PFSK-1 (cell line): ENCODE measurements around the gene PSMG2.

Experiments
- FOXP2 ChIP-seq: optimal IDR thresholded peaks from 2 replicates; pipeline ENCODE3; 2011; ENCODE audit warnings: borderline replicate concordance, control low read depth, inconsistent platforms; ENCODE audit not compliant: insufficient read depth; ENCODE audit errors: extremely low read length, extremely low read depth
- POLR2AphosphoS5 ChIP-seq: IDR thresholded peaks from 2 replicates; pipeline ENCODE4 v1.6.1; 2012; ENCODE audit warnings: low read depth, mild to moderate bottlenecking, control low read depth, low read length, moderate library complexity
- SIN3A ChIP-seq: IDR thresholded peaks from 2 replicates; pipeline ENCODE4 v1.6.1; 2012; ENCODE audit warnings: mild to moderate bottlenecking, low read length, moderate library complexity, borderline replicate concordance; ENCODE audit not compliant: insufficient read depth
- TAF1 ChIP-seq: IDR thresholded peaks from 2 replicates; pipeline ENCODE4 v1.6.1; 2012; ENCODE audit warnings: low read length, control low read depth, borderline replicate concordance; ENCODE audit not compliant: insufficient read depth
- TF ChIP-seq, protein P1 (sequence below), 2 experiments: IDR thresholded peaks; 2 replicates each; pipeline versions ENCODE4 v1.6.1 to v1.8.0; 2011 to 2012; ENCODE audit warnings: low read depth in 2 of 2, low read length in 2 of 2, control low read depth in 1 of 2, inconsistent platforms in 1 of 2, mild to moderate bottlenecking in 1 of 2, moderate library complexity in 1 of 2; ENCODE audit not compliant: insufficient read depth in 1 of 2

PSMG2 gene

DNA sequence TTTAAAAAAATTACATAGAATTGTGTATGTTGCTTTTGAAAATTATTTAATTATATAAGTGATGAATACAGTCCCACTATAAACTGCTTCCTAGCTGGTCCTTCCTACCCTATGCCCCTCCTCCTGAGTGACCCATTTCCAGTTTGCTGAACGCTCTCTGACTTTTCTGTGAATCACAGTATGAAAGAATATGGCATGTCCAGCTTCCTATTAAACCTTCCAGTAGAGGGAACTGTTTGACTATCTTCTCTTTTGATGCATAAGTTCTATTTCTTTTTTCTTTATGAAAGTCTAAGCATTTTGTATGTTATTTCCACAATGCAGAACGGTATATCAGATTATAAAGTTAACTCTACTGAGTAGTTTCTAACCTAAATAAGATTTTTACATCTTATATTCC lies 41.3 kb downstream of the PSMG2 start:
- TF ChIP-seq TAF1 (no peak), FOXP2 (no peak), POLR2AphosphoS5 (no peak), SIN3A (no peak)
- TF ChIP-seq, protein P1, sequence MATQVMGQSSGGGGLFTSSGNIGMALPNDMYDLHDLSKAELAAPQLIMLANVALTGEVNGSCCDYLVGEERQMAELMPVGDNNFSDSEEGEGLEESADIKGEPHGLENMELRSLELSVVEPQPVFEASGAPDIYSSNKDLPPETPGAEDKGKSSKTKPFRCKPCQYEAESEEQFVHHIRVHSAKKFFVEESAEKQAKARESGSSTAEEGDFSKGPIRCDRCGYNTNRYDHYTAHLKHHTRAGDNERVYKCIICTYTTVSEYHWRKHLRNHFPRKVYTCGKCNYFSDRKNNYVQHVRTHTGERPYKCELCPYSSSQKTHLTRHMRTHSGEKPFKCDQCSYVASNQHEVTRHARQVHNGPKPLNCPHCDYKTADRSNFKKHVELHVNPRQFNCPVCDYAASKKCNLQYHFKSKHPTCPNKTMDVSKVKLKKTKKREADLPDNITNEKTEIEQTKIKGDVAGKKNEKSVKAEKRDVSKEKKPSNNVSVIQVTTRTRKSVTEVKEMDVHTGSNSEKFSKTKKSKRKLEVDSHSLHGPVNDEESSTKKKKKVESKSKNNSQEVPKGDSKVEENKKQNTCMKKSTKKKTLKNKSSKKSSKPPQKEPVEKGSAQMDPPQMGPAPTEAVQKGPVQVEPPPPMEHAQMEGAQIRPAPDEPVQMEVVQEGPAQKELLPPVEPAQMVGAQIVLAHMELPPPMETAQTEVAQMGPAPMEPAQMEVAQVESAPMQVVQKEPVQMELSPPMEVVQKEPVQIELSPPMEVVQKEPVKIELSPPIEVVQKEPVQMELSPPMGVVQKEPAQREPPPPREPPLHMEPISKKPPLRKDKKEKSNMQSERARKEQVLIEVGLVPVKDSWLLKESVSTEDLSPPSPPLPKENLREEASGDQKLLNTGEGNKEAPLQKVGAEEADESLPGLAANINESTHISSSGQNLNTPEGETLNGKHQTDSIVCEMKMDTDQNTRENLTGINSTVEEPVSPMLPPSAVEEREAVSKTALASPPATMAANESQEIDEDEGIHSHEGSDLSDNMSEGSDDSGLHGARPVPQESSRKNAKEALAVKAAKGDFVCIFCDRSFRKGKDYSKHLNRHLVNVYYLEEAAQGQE (IDR thresholded peaks at IDR 0.05; ENCODE audit: insufficient read depth in 1 of 2, low read depth in 2 of 2, low read length in 2 of 2), result no peak

GRCh38 chr18:12745095-12745795 lies 42.4 kb downstream of the PSMG2 start:
- no peak for TF ChIP-seq TAF1
- no peak for TF ChIP-seq POLR2AphosphoS5
- TF ChIP-seq FOXP2, result no peak
- TF ChIP-seq, protein P1 (IDR thresholded peaks at IDR 0.05; ENCODE audit: insufficient read depth in 1 of 2, low read depth in 2 of 2, low read length in 2 of 2), result no peak
- TF ChIP-seq SIN3A, result no peak

DNA sequence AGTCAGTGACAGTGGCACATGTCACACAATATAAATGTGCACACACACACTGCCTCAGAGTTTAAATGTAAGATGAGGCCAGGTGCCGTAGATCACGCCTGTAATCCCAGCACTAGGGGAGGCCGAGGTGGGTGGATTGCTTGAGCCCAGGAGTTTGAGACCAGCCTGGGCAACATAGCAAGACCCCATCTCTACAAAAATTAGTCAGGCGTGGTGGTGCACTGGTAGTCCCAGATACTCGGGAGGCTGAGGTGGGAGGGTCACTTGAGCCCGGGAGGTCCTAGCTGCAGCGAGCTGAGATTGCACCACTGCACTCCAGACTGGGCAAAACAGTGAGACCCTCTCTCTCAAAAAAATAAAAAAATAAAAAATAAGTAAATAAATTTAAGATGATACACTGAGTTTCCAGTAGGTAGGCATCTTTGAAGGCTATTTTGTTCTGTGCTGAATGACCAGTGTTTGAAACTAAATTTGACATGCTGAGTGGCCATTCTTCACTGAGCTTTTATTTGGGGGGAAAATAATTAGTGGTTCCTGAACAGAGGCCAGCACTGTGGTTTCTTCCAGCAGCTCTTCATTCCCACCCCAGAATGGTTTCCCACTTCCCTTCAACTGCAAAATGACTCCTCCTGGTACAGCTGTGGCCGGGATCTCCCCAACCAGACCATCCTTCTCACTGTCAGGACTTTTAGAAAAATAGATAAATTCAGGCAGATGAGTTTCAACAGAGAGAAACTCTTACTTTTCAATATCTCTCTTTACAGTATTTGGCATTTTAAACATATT lies 44.9 kb downstream of the PSMG2 start:
- TF ChIP-seq SIN3A (no peak), TAF1 (no peak), POLR2AphosphoS5 (no peak), FOXP2 (no peak)
- TF ChIP-seq, protein P1 (IDR thresholded peaks at IDR 0.05; ENCODE audit: insufficient read depth in 1 of 2, low read depth in 2 of 2, low read length in 2 of 2), result no peak

DNA sequence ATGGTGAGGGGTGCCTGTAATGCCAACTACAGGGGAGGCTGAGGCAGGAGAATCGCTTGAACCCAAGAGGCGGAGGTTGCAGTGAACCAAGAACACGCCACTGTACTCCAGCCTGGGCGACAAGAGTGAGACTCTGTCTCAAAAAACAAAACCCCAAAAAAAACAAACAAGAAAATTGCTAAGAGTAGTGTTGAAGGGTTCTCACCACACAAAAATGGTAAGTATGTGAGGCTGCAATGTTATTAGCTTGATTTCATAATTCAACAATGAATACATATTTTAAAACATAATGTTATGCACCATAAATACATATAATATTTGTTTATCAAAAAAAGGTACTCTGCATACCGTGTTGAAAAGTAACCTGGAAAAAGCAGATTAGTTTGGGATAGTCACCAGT lies 45.8 kb downstream of the PSMG2 start:
- TF ChIP-seq, protein P1 (IDR thresholded peaks at IDR 0.05; ENCODE audit: insufficient read depth in 1 of 2, low read depth in 2 of 2, low read length in 2 of 2), result no peak
- TF ChIP-seq FOXP2 (no peak), SIN3A (no peak), POLR2AphosphoS5 (no peak)
